ENCODE data around the gene PF4V1.

The PF4V1 gene, protein sequence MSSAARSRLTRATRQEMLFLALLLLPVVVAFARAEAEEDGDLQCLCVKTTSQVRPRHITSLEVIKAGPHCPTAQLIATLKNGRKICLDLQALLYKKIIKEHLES

DNA sequence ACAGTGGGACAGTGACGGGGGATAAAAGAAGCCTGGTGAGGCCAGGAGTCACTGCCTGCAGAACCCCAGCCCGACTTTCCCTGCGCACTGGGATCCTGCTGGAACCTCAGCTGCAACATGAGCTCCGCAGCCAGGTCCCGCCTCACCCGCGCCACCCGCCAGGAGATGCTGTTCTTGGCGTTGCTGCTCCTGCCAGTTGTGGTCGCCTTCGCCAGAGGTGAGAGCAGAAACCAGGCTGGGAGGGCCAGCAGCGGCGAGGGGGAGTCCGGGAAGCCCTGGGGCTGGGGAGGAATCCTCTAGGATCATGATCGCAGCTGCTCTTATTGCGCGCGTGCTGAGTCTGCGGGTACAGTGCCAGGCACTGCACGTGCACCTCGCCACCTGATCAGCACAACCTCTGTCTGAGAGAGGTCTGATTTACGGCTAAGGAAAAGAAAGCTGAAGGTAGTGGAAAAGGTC, at the start of gene PF4V1:
TSS of gene PF4V1 (plus strand) at position 51 of the 459 bp plus-strand sequence. CDS start at position 118, 67 bp downstream.
- Histone ChIP-seq H3K4me3 (no peak within 1 kb of the TSS), H4K20me1 (no peaks in the 10 kb centered on the region), H3K27me3 (no peaks in the 10 kb centered on the region), H3K9me3 (no peaks in the 10 kb centered on the region), H3K36me3 (no peaks in the 10 kb centered on the region), H3K27ac (no peak within 1 kb of the TSS), H3K9ac (no peak within 1 kb of the TSS), H3K4me2 (no peak within 1 kb of the TSS), H3K4me1 (no peaks in the 10 kb centered on the region)
- TF ChIP-seq Cebpa-rat (IDR thresholded peaks at IDR 0.05): no peak

DNA sequence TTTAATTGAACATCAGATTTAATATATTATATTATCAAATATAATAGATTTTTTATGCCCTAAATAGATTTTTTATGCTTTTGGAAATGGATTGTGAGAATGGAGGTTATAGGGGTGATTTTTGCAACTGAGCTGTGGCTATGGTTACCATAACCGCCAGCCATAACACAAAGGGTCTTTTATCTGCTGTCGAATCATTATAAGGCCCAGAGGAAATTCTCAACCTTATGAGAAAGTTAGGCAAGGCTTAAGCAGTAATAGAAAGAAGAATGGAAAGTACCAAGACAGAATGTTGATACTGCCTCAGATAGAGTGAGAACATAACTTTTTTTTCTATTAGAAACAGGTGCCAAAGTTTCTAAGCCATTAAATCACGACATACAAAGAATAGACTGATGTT, 42.9 kb upstream of the PF4V1 start:
- H3K36me3 ChIP-seq: no peaks in the 10 kb centered on the region
- H3K9ac ChIP-seq: no peak overlapping the region
- H4K20me1 ChIP-seq: no peaks in the 10 kb centered on the region
- no peak for TF ChIP-seq Cebpa-rat (IDR thresholded peaks at IDR 0.05)
- no peaks in the 10 kb centered on the region for H3K27me3 ChIP-seq
- H3K9me3 ChIP-seq: no peaks in the 10 kb centered on the region
- no peak overlapping the region for H3K4me3 ChIP-seq
- H3K4me1 ChIP-seq: peaks cover 4% of the 10 kb centered on the region; the same call in 1 of the 2 replicates
- H3K27ac ChIP-seq: no peak overlapping the region
- no peak overlapping the region for H3K4me2 ChIP-seq

GRCh38 chr4:73811841-73812240, 41.3 kb upstream of the PF4V1 start:
- Histone ChIP-seq H3K27me3 (no peaks in the 10 kb centered on the region), H3K4me2 (no peak overlapping the region), H3K9me3 (no peaks in the 10 kb centered on the region), H3K27ac (no peak overlapping the region), H4K20me1 (no peaks in the 10 kb centered on the region), H3K4me3 (no peak overlapping the region), H3K9ac (no peak overlapping the region), H3K4me1 (peaks cover 6% of the 10 kb centered on the region; the same call in 1 of the 2 replicates), H3K36me3 (no peaks in the 10 kb centered on the region)
- TF ChIP-seq Cebpa-rat (IDR thresholded peaks at IDR 0.05): no peak

DNA sequence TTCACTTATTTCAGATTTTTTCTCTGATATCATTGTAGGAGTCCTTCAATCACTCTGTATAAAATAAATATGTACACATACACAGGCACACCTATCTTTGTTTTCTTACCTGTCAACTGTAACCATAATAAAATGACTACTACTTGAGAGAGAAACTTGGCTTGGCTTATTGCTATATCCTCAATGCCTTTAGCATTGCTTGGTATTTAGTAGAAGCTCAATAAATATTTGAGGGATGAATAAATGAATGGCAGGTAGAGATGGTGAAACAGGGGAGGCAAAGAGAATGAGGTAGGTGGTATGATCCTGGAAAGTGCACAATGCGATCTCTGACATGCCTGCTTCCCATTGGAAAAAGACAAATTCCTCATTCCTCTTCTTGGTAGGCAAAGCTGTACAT, 38.4 kb upstream of the PF4V1 start:
- H3K27me3 ChIP-seq: no peaks in the 10 kb centered on the region
- peaks cover 6% of the 10 kb centered on the region; the same call in 1 of the 2 replicates for H3K4me1 ChIP-seq
- no peak for TF ChIP-seq Cebpa-rat (IDR thresholded peaks at IDR 0.05)
- H4K20me1 ChIP-seq: no peaks in the 10 kb centered on the region
- H3K36me3 ChIP-seq: no peaks in the 10 kb centered on the region
- no peaks in the 10 kb centered on the region for H3K9me3 ChIP-seq
- no peak overlapping the region for H3K27ac ChIP-seq
- H3K9ac ChIP-seq: no peak overlapping the region
- no peak overlapping the region for H3K4me2 ChIP-seq
- no peak overlapping the region for H3K4me3 ChIP-seq

- Histone ChIP-seq H3K4me1 (peaks cover 6% of the 10 kb centered on the region; the same call in 1 of the 2 replicates), H3K27me3 (no peaks in the 10 kb centered on the region), H3K36me3 (no peaks in the 10 kb centered on the region), H3K4me3 (no peak overlapping the region), H3K4me2 (no peak overlapping the region), H3K9ac (no peak overlapping the region), H3K27ac (no peak overlapping the region), H4K20me1 (no peaks in the 10 kb centered on the region), H3K9me3 (no peaks in the 10 kb centered on the region)
- no peak for TF ChIP-seq Cebpa-rat (IDR thresholded peaks at IDR 0.05)
Measured at GRCh38 chr4:73815145-73815544, 38.0 kb upstream of the PF4V1 start.

DNA sequence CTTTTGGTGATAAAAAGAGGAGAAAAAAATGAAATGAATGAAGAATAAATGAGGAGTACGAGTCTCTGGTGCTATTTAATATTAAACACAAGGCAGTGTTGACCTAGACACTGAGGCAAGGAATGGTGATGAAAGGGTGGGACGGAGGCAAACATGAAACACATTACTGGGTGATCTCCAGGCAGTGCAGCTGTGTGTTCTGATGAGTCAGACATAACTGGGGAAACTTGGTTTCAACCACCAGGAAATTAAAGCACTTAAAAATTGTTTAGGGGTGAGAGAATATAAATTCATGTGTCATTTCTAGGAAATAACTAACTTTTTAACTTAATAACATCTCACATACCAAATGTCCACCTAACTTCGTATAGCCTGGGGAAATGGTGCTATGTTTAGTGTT, 36.3 kb upstream of the PF4V1 start:
- H3K27ac ChIP-seq: no peak overlapping the region
- H3K4me1 ChIP-seq: peaks cover 6% of the 10 kb centered on the region; the same call in 1 of the 2 replicates
- no peaks in the 10 kb centered on the region for H3K36me3 ChIP-seq
- H3K9ac ChIP-seq: no peak overlapping the region
- no peak for TF ChIP-seq Cebpa-rat (IDR thresholded peaks at IDR 0.05)
- H4K20me1 ChIP-seq: no peaks in the 10 kb centered on the region
- no peaks in the 10 kb centered on the region for H3K9me3 ChIP-seq
- no peaks in the 10 kb centered on the region for H3K27me3 ChIP-seq
- H3K4me2 ChIP-seq: no peak overlapping the region
- no peak overlapping the region for H3K4me3 ChIP-seq

DNA sequence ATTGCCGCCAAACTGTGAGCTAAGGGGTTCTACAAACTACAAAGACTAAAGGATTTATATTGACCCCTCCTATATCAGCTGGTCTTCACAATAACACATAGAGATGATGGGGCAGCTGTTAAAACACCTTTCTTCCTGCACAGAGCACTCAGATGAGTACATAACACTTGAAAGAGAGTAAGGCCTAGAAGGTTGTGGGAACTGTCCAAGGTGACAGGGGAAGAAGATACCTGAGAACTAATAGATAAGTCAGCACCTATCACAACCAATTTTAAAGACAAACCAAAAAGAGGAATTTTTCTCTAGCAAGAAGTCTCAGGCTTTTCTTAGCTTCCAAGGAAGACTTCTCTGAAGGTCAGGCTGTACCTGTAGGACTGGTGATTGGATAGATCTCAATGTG, 35.8 kb upstream of the PF4V1 start:
- Histone ChIP-seq H3K36me3 (no peaks in the 10 kb centered on the region), H3K9me3 (no peaks in the 10 kb centered on the region), H3K4me1 (peaks cover 6% of the 10 kb centered on the region; the same call in 1 of the 2 replicates), H3K4me2 (no peak overlapping the region), H3K27ac (no peak overlapping the region), H3K27me3 (no peaks in the 10 kb centered on the region), H4K20me1 (no peaks in the 10 kb centered on the region), H3K9ac (no peak overlapping the region), H3K4me3 (no peak overlapping the region)
- no peak for TF ChIP-seq Cebpa-rat (IDR thresholded peaks at IDR 0.05)

DNA sequence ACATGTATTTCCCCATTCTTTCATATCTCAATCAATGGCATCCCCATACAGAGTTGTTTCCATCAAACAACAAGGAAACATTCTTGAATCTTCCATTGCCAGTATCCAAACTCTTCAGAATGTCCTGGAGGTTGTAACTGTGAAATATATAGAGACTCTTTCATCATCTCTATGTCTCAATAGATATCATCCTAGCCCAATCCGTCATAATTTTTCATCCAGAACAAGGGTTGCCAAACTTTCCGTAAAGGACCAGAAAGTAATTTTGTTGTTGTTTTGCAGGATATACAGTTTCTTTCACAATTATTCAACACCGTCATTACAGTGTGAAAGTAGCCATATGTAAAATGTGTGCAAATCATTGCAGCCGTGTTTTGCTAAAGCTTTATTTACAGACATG, 31.8 kb upstream of the PF4V1 start:
- Histone ChIP-seq H3K9me3 (no peaks in the 10 kb centered on the region), H3K4me3 (no peak overlapping the region), H4K20me1 (no peaks in the 10 kb centered on the region), H3K27me3 (no peaks in the 10 kb centered on the region), H3K27ac (no peak overlapping the region), H3K4me2 (no peak overlapping the region), H3K36me3 (no peaks in the 10 kb centered on the region), H3K4me1 (no peaks in the 10 kb centered on the region), H3K9ac (no peak overlapping the region)
- TF ChIP-seq Cebpa-rat (IDR thresholded peaks at IDR 0.05): no peak

DNA sequence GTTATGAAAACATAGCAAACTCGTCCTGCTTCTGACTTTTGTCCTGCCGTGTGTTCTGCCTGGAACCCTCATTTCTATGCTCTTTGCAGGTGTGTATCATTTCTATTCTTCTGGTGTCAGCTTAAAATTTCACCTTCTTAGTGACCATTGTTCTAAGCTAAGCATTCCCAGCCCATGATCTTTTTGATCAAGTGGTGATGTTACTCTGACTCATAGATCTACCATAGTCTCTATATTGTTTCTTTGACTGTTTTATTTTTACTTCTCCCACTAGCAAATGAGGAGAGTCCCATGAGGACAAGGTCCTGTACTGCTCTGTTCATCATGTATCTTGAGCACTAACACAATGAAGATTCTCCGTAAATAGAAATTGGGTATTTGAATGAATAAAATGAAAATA, 30.7 kb upstream of the PF4V1 start:
- peaks cover 4% of the 10 kb centered on the region for H3K9me3 ChIP-seq
- no peaks in the 10 kb centered on the region for H3K4me1 ChIP-seq
- no peaks in the 10 kb centered on the region for H3K27me3 ChIP-seq
- H3K27ac ChIP-seq: no peak overlapping the region
- no peaks in the 10 kb centered on the region for H4K20me1 ChIP-seq
- H3K9ac ChIP-seq: no peak overlapping the region
- no peaks in the 10 kb centered on the region for H3K36me3 ChIP-seq
- no peak overlapping the region for H3K4me3 ChIP-seq
- H3K4me2 ChIP-seq: no peak overlapping the region
- TF ChIP-seq Cebpa-rat (IDR thresholded peaks at IDR 0.05): no peak

GRCh38 chr4:73822812-73823504, 30.1 kb upstream of the PF4V1 start:
- Histone ChIP-seq H3K4me1 (no peaks in the 10 kb centered on the region), H3K27ac (no peak overlapping the region), H3K4me3 (no peak overlapping the region), H3K9ac (no peak overlapping the region), H3K9me3 (peaks cover 9% of the 10 kb centered on the region), H4K20me1 (no peaks in the 10 kb centered on the region), H3K27me3 (no peaks in the 10 kb centered on the region), H3K4me2 (no peak overlapping the region), H3K36me3 (no peaks in the 10 kb centered on the region)
- TF ChIP-seq Cebpa-rat (IDR thresholded peaks at IDR 0.05): no peak

Data from BLaER1 (cell line).